ACC112 (cell line): ENCODE measurements around the gene MTAP.
A peak's percentile ranks its signal among the peaks of the same experiment; 100 is the strongest.
"Not testable (repeated sequence)": the region's sequence is repeated elsewhere in the genome, so short reads cannot be mapped to it uniquely, and the experiment has no call there.

Experiments
- H2AFZ ChIP-seq: fragments of 200-600 bp; sonication (generic); one replicate; pipeline ENCODE4 v1.6.0; 2017; ENCODE audit warnings: antibody characterized with exemption, low read length; ENCODE audit not compliant: unreplicated experiment
- H3K27ac ChIP-seq: fragments of 200-600 bp; sonication (generic); 2 replicates; pipeline ENCODE4 v1.5.1; 2014; ENCODE audit warnings: low read depth, mild to moderate bottlenecking, antibody characterized with exemption, low read length, moderate library complexity
- H3K27me3 ChIP-seq: fragments of 200-600 bp; sonication (generic); 2 replicates; pipeline ENCODE4 v1.6.1; 2014; ENCODE audit warnings: mild to moderate bottlenecking, antibody characterized with exemption, low read length, moderate library complexity, mixed read lengths; ENCODE audit not compliant: insufficient read depth
- H3K36me3 ChIP-seq: fragments of 200-600 bp; sonication (generic); 2 replicates; pipeline ENCODE4 v1.6.1; 2016; ENCODE audit warnings: mild to moderate bottlenecking, antibody characterized with exemption, low read length, moderate library complexity, mixed read lengths; ENCODE audit not compliant: insufficient read depth
- H3K4me1 ChIP-seq: fragments of 200-600 bp; sonication (generic); one replicate; pipeline ENCODE4 v1.6.1; 2016; ENCODE audit warnings: low read length, mixed read lengths; ENCODE audit not compliant: insufficient read depth, unreplicated experiment, control insufficient read depth
- H3K4me3 ChIP-seq: fragments of 200-600 bp; sonication (generic); 2 replicates; pipeline ENCODE4 v1.5.1; 2014; ENCODE audit warnings: mild to moderate bottlenecking, low read depth, low read length
- H3K79me2 ChIP-seq: fragments of 200-600 bp; sonication (generic); one replicate; pipeline ENCODE4 v1.6.0; 2016; ENCODE audit warnings: low read length; ENCODE audit not compliant: control insufficient read depth, unreplicated experiment, insufficient read depth

MTAP gene

DNA sequence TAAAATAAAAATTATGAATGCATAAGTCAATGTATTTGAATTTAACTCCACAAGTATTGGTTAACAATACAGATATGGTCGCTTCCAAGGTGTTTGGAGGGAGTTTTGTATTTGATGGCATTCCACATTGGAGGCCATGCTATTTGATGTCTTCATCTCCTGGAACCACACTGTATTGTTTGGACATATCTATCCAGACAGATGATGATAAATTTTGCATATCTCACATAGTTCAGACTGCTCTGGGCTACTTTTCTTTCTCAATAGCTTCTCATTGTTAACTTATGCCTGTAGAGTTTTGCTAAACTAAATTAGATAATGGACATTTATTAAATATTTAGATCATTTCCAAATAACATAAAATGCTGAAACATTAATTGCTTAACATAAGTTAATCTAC lies 133.7 kb downstream of the MTAP start:
- H3K27ac ChIP-seq, result no peak overlapping the region
- no peaks in the 10 kb centered on the region for H3K27me3 ChIP-seq
- H3K4me1 ChIP-seq, result peaks cover 21% of the 10 kb centered on the region
- H2AFZ ChIP-seq, result no peak overlapping the region
- H3K4me3 ChIP-seq, result no peak overlapping the region
- H3K36me3 ChIP-seq, result no peaks in the 10 kb centered on the region
- no peaks in the 10 kb centered on the region for H3K79me2 ChIP-seq

GRCh38 chr9:21941337-21941995 lies 139.0 kb downstream of the MTAP start:
- H2AFZ ChIP-seq, result no peak overlapping the region
- no peaks in the 10 kb centered on the region for H3K27me3 ChIP-seq
- no peak overlapping the region for H3K4me3 ChIP-seq
- no peaks in the 10 kb centered on the region for H3K4me1 ChIP-seq
- no peaks in the 10 kb centered on the region for H3K79me2 ChIP-seq
- H3K36me3 ChIP-seq, result no peaks in the 10 kb centered on the region
- H3K27ac ChIP-seq, result no peak overlapping the region

DNA sequence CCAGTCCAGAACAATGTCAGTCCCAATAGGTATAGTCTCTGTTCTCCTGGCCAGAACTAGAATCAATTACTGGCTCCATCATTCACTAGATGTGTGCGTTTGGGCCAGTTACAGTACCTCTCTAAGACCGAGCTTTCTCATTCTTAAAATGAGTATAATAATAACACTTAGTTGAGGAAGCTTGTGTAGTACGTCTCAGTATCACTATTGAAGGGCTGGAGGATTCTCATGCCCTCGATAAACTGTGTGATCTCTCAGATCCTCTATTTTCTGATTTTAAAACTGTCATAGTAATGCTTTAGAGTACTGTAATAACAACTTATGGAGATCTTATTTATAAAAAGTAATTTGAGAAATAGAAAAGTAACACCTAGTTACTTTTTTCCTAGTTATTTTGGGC lies 141.0 kb downstream of the MTAP start:
- H3K36me3 ChIP-seq, result no peaks in the 10 kb centered on the region
- H3K79me2 ChIP-seq, result no peaks in the 10 kb centered on the region
- H3K4me3 ChIP-seq, result no peak overlapping the region
- H3K27ac ChIP-seq, result no peak overlapping the region
- no peak overlapping the region for H2AFZ ChIP-seq
- no peaks in the 10 kb centered on the region for H3K27me3 ChIP-seq
- no peaks in the 10 kb centered on the region for H3K4me1 ChIP-seq

DNA sequence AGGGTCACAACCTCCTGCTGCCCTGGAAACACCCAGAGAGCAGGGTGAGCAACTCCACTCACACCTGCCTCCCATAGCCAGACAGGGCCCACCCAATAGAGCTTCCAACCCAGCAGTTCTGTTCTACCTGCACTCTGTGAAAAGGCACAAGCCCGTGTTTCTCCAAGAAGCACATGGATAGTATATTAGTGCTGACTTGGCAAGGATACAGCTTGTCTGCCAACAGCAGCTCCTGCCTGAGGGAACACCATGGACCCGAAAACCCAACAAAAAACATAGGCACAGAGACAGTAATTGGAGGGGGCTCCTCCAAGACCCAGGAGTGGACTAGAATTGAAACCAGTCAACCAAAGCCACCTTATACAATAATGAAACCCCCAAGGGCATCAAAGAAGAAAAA lies 143.2 kb downstream of the MTAP start:
- Histone ChIP-seq H3K27ac (no peak overlapping the region), H3K27me3 (no peaks in the 10 kb centered on the region), H2AFZ (no peak overlapping the region), H3K4me3 (no peak overlapping the region), H3K36me3 (no peaks in the 10 kb centered on the region), H3K4me1 (no peaks in the 10 kb centered on the region), H3K79me2 (no peaks in the 10 kb centered on the region)

DNA sequence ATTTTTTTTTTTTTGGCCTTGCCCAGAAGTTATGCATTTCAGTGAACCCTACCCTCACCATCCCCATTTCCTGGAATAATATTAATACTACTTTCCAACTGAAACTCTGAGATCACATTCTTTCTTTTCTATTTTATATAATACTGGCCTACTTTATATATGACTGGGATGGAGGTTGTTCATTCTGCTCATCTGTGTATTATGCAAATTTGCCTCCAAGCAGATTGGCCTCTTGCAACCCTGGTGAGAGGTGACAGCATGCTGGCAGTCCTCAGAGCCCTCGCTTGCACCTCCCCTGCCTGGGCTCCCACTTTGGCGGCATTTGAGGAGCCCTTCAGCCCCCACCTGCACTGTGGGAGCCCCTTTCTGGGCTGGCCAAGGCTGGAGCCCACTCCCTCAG lies 156.4 kb downstream of the MTAP start:
- Histone ChIP-seq H3K27ac (no peak overlapping the region), H3K4me1 (no peaks in the 10 kb centered on the region), H3K36me3 (no peaks in the 10 kb centered on the region), H3K27me3 (no peaks in the 10 kb centered on the region), H3K79me2 (no peaks in the 10 kb centered on the region), H2AFZ (no peak overlapping the region), H3K4me3 (no peak overlapping the region)

- H3K27ac ChIP-seq, H3K4me1 ChIP-seq, H3K4me3 ChIP-seq, H2AFZ ChIP-seq, H3K27me3 ChIP-seq, H3K79me2 ChIP-seq, H3K36me3 ChIP-seq: not testable (repeated sequence)
Observed at GRCh38 chr9:21959268-21959667, 156.8 kb downstream of the MTAP start.

DNA sequence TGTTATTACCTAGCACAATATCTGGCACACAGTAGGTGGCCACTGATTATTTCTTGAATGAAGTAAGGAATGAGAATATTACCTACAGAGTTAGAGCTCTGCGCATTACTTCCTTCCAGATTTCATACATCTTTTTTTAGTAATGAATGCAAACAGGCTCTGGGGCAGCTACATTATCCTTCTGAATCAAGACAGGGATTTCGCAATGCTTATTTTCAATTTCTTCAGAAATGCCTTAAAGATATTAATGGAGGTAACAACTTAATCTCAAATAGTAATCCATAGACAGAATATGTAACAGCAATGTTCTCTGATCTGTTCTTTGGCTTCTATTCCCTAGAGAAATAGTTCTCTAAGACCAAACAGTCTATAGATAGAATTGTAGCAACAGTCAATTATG lies 159.1 kb downstream of the MTAP start:
- H3K27me3 ChIP-seq, result no peaks in the 10 kb centered on the region
- H3K4me1 ChIP-seq, result peaks cover 6% of the 10 kb centered on the region
- H3K4me3 ChIP-seq, result no peak overlapping the region
- no peaks in the 10 kb centered on the region for H3K79me2 ChIP-seq
- H2AFZ ChIP-seq, result no peak overlapping the region
- no peaks in the 10 kb centered on the region for H3K36me3 ChIP-seq
- H3K27ac ChIP-seq, result no peak overlapping the region

- H2AFZ ChIP-seq, result peak overlapping the region; percentile 79
- no peaks in the 10 kb centered on the region for H3K27me3 ChIP-seq
- peaks cover 32% of the 10 kb centered on the region for H3K36me3 ChIP-seq
- H3K27ac ChIP-seq, result no peak overlapping the region
- H3K79me2 ChIP-seq, result peaks cover 5% of the 10 kb centered on the region
- peaks cover 6% of the 10 kb centered on the region for H3K4me1 ChIP-seq
- peak overlapping the region; percentile 61 for H3K4me3 ChIP-seq
Observed at GRCh38 chr9:21964925-21965385, 162.5 kb downstream of the MTAP start.

DNA sequence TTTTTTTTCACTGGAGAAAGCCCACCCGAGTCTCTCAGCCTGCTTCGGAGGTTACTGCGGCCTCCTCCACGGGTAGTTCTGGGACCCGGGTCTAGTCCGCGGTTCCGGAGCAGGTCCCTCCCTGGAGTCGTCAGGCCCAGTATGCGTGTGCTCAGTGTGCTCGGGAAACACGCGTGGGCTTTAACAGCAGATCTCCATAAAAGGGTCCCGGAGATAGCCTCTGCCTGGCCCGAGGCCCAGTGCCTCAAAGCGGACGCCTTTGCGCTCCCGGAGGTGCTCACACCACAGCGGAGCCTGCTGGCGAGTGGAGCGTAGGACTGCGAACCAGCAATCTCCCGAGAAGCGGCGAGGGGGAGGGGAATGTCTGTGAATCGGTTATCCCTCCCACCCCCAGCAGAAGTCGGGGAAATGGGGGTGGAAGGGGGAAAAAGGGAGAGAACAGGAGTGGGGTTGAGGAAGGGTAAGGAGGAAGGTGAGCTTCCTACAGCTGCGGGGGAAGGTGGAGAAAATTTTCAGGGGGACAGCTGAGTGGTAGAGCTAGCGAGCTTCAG lies 163.0 kb downstream of the MTAP start:
- Histone ChIP-seq H3K27me3 (no peaks in the 10 kb centered on the region), H3K4me3 (peak overlapping the region; percentile 61), H3K27ac (no peak overlapping the region), H2AFZ (peak overlapping the region; percentile 79), H3K36me3 (peaks cover 37% of the 10 kb centered on the region), H3K4me1 (peaks cover 6% of the 10 kb centered on the region), H3K79me2 (peaks cover 10% of the 10 kb centered on the region)

DNA sequence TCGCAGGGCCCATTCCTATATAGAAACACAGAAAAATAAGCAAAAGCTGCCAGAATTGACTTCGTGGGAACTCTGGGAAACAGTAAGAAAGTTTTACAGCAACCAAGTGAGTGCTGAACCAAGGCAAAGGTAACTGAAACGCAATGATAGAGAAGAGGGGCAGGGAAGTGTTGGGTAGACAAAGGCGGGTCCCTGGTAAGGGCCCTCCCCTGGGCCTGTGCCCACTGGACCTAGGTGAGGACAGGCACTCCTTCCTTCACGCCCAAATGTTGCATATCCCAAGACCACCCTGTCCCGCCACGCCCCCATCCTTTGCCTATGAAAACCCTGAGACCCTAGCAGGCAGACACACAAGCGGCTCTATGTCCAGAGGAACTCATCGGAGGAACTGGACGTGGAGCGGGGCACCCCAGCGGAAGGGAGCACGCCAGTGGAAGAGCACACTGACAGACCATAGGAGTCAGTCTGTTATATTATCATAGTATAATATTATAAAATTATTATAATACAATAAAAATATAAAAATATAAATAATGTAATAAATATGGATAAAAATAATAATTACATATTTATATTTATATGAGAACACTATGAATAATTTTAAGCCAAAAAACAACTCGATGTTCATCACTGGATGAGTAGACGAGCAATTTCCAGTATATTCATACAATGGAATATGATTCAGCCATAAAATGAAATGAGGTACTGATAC lies 163.9 kb downstream of the MTAP start:
- Histone ChIP-seq H3K27me3 (no peaks in the 10 kb centered on the region), H3K27ac (peak overlapping the region; percentile 5; the same call in 1 of the 2 replicates), H3K79me2 (peaks cover 18% of the 10 kb centered on the region), H3K4me3 (peak overlapping the region; percentile 61; the same call in 1 of the 2 replicates), H2AFZ (no peak overlapping the region), H3K4me1 (peaks cover 6% of the 10 kb centered on the region), H3K36me3 (peaks cover 42% of the 10 kb centered on the region)

GRCh38 chr9:21967169-21967568 lies 164.7 kb downstream of the MTAP start:
- no peaks in the 10 kb centered on the region for H3K27me3 ChIP-seq
- no peak overlapping the region for H3K4me3 ChIP-seq
- peaks cover 12% of the 10 kb centered on the region for H3K4me1 ChIP-seq
- peaks cover 27% of the 10 kb centered on the region for H3K79me2 ChIP-seq
- H2AFZ ChIP-seq, result no peak overlapping the region
- peaks cover 42% of the 10 kb centered on the region for H3K36me3 ChIP-seq
- no peak overlapping the region for H3K27ac ChIP-seq
